ENCODE data around the gene NT5C3B.
A peak's percentile ranks its signal among the peaks of the same experiment; 100 is the strongest.
"Not testable (repeated sequence)": the region's sequence is repeated elsewhere in the genome, so short reads cannot be mapped to it uniquely, and the experiment has no call there.

The NT5C3B gene

GRCh38 chr17:41784207-41784744 lies 51.8 kb downstream of the NT5C3B start:
- H3K36me3 ChIP-seq, result peaks cover 0 to 7% (median 0%) of the 10 kb centered on the region in 11 experiments; a peak in 3 of 22 replicates
- peak overlapping the region; percentile 84 to 94 (median 89); a peak in 21 of 22 replicates for H3K9ac ChIP-seq
- H3K4me2 ChIP-seq, result peak overlapping the region; percentile 79 to 99 (median 94)
- no peaks in the 10 kb centered on the region for H3K27me3 ChIP-seq
- H3K27ac ChIP-seq, result peak overlapping the region in 10 of 11 experiments; percentile 78 to 97 (median 90); a peak in 19 of 22 replicates
- no peaks in the 10 kb centered on the region for H3K9me3 ChIP-seq (replicated peaks in 1 of 11)
- peaks cover 34 to 57% (median 48%) of the 10 kb centered on the region in 11 experiments for H4K20me1 ChIP-seq
- H3K4me1 ChIP-seq, result peaks cover 72 to 84% (median 81%) of the 10 kb centered on the region in 10 experiments
- TF ChIP-seq Cebpa-rat (IDR thresholded peaks at IDR 0.05), result no peak
- H3K4me3 ChIP-seq, result peak overlapping the region; percentile 70 to 92 (median 82)

GRCh38 chr17:41782142-41782541 lies 53.9 kb downstream of the NT5C3B start:
- Histone ChIP-seq H3K27ac (peak overlapping the region in 10 of 11 experiments; percentile 27 to 97 (median 89); a peak in 19 of 22 replicates), H3K4me1 (peaks cover 68 to 82% (median 79%) of the 10 kb centered on the region in 10 experiments), H4K20me1 (peaks cover 51 to 77% (median 65%) of the 10 kb centered on the region in 11 experiments), H3K36me3 (peaks cover 0 to 12% (median 6%) of the 10 kb centered on the region in 11 experiments; a peak in 13 of 22 replicates), H3K4me2 (peak overlapping the region; percentile 79 to 99 (median 94)), H3K27me3 (no peaks in the 10 kb centered on the region), H3K9ac (peak overlapping the region; percentile 45 to 94 (median 87); a peak in 21 of 22 replicates), H3K9me3 (replicated peaks in 1 of 11) (no peaks in the 10 kb centered on the region), H3K4me3 (peak overlapping the region; percentile 15 to 92 (median 74); a peak in 15 of 20 replicates)
- no peak for TF ChIP-seq Cebpa-rat (IDR thresholded peaks at IDR 0.05)

GRCh38 chr17:41781404-41782110 lies 54.5 kb downstream of the NT5C3B start:
- Histone ChIP-seq H3K4me2 (peak overlapping the region; percentile 79 to 99 (median 94)), H3K27ac (peak overlapping the region in 9 of 11 experiments; percentile 36 to 97 (median 91); a peak in 18 of 22 replicates), H3K27me3 (no peaks in the 10 kb centered on the region), H3K9me3 (replicated peaks in 1 of 11) (no peaks in the 10 kb centered on the region), H3K4me3 (peak overlapping the region in 7 of 10 experiments; percentile 20 to 92 (median 52); a peak in 11 of 20 replicates), H4K20me1 (peaks cover 56 to 83% (median 71%) of the 10 kb centered on the region in 11 experiments), H3K36me3 (peaks cover under 1 to 17% (median 12%) of the 10 kb centered on the region in 11 experiments; a peak in 16 of 22 replicates), H3K9ac (peak overlapping the region; percentile 45 to 94 (median 87); a peak in 20 of 22 replicates), H3K4me1 (peaks cover 71 to 85% (median 82%) of the 10 kb centered on the region in 10 experiments)
- no peak for TF ChIP-seq Cebpa-rat (IDR thresholded peaks at IDR 0.05)

- H3K36me3 ChIP-seq, result peaks cover 15 to 33% (median 27%) of the 10 kb centered on the region in 11 experiments; a peak in 21 of 22 replicates
- H3K9ac ChIP-seq, result peak overlapping the region in 8 of 11 experiments; percentile 17 to 63 (median 57); a peak in 6 of 22 replicates
- peaks cover 72 to 99% (median 87%) of the 10 kb centered on the region in 11 experiments for H4K20me1 ChIP-seq
- TF ChIP-seq Cebpa-rat (IDR thresholded peaks at IDR 0.05), result no peak
- peak overlapping the region in 10 of 11 experiments; percentile 22 to 97 (median 68); a peak in 18 of 22 replicates for H3K27ac ChIP-seq
- H3K4me1 ChIP-seq, result peaks cover 87 to 99% (median 95%) of the 10 kb centered on the region in 10 experiments
- peak overlapping the region; percentile 76 to 99 (median 90) for H3K4me2 ChIP-seq
- H3K9me3 ChIP-seq (replicated peaks in 1 of 11), result no peaks in the 10 kb centered on the region
- 0 out of 20 replicates have a peak overlapping the region, but pooled peaks of 1 of the 10 experiments have one; percentile 24 for H3K4me3 ChIP-seq
- no peaks in the 10 kb centered on the region for H3K27me3 ChIP-seq
Observed at GRCh38 chr17:41779954-41780353, 56.1 kb downstream of the NT5C3B start.

GRCh38 chr17:41777574-41778188 lies 58.4 kb downstream of the NT5C3B start:
- TF ChIP-seq Cebpa-rat (IDR thresholded peaks at IDR 0.05), result no peak
- no peaks in the 10 kb centered on the region for H3K9me3 ChIP-seq (replicated peaks in 1 of 11)
- H3K36me3 ChIP-seq, result peaks cover 22 to 46% (median 36%) of the 10 kb centered on the region in 11 experiments
- H3K4me3 ChIP-seq, result peak overlapping the region in 4 of 10 experiments; percentile 31 to 42 (median 35); a peak in 7 of 20 replicates
- H3K4me2 ChIP-seq, result peak overlapping the region; percentile 76 to 99 (median 90)
- peak overlapping the region; percentile 34 to 72 (median 59); a peak in 19 of 22 replicates for H3K9ac ChIP-seq
- no peaks in the 10 kb centered on the region for H3K27me3 ChIP-seq
- H3K27ac ChIP-seq, result peak overlapping the region in 10 of 11 experiments; percentile 22 to 97 (median 70); a peak in 19 of 22 replicates
- peaks cover 92 to 100% (median 99%) of the 10 kb centered on the region in 10 experiments for H3K4me1 ChIP-seq
- peaks cover 85 to 99% (median 95%) of the 10 kb centered on the region in 11 experiments for H4K20me1 ChIP-seq

GRCh38 chr17:41777157-41777573 lies 58.9 kb downstream of the NT5C3B start:
- peaks cover 27 to 51% (median 41%) of the 10 kb centered on the region in 11 experiments for H3K36me3 ChIP-seq
- no peaks in the 10 kb centered on the region for H3K9me3 ChIP-seq (replicated peaks in 1 of 11)
- peak overlapping the region; percentile 34 to 72 (median 59); a peak in 19 of 22 replicates for H3K9ac ChIP-seq
- H3K27me3 ChIP-seq, result no peaks in the 10 kb centered on the region
- H3K27ac ChIP-seq, result peak overlapping the region in 10 of 11 experiments; percentile 22 to 97 (median 70); a peak in 19 of 22 replicates
- peaks cover 92 to 100% (median 99%) of the 10 kb centered on the region in 10 experiments for H3K4me1 ChIP-seq
- peaks cover 85 to 99% (median 95%) of the 10 kb centered on the region in 11 experiments for H4K20me1 ChIP-seq
- peak overlapping the region; percentile 76 to 99 (median 90) for H3K4me2 ChIP-seq
- no peak for TF ChIP-seq Cebpa-rat (IDR thresholded peaks at IDR 0.05)
- H3K4me3 ChIP-seq, result peak overlapping the region in 4 of 10 experiments; percentile 31 to 42 (median 35); a peak in 7 of 20 replicates

GRCh38 chr17:41776262-41776900 lies 59.7 kb downstream of the NT5C3B start:
- not testable (repeated sequence) for H3K27me3 ChIP-seq; H3K9me3 ChIP-seq (replicated peaks in 1 of 11); H3K4me3 ChIP-seq
- Histone ChIP-seq H3K9ac (peak overlapping the region in 8 of 11 experiments; percentile 12 to 64 (median 50); a peak in 7 of 22 replicates), H3K4me2 (peak overlapping the region; percentile 19 to 99 (median 90); a peak in 21 of 22 replicates), H3K27ac (peak overlapping the region in 6 of 11 experiments; percentile 22 to 78 (median 61); a peak in 7 of 22 replicates), H3K4me1 (peaks cover 88 to 100% (median 98%) of the 10 kb centered on the region in 10 experiments), H3K36me3 (peaks cover 34 to 59% (median 49%) of the 10 kb centered on the region in 11 experiments), H4K20me1 (peaks cover 85 to 99% (median 95%) of the 10 kb centered on the region in 11 experiments)

Measured in BLaER1 treated with 17β-estradiol and CSF1 and Interleukin-3, amounts not matched to agents 10 nM and 100 nM (cell line).